SK-N-SH treated with all-trans-retinoic acid at 6 μM for 48 hours (cell line): Measurements from ENCODE around the gene FKBP2.

ENCODE experiments used
- TF ChIP-seq, protein P1 (sequence below): fragments of 250-450 bp; sonication (Bioruptor Pico); IDR thresholded peaks from 2 replicates; pipeline ENCODE4 v1.5.0; 2020; ENCODE audit warnings: mild to moderate bottlenecking, moderate library complexity
- TF ChIP-seq, protein P2 (sequence below): fragments of 250-450 bp; sonication (Bioruptor Pico); IDR thresholded peaks from 2 replicates; pipeline ENCODE4 v1.5.1; 2020; ENCODE audit warnings: low read depth, mild to moderate bottlenecking, moderate library complexity

DNA sequence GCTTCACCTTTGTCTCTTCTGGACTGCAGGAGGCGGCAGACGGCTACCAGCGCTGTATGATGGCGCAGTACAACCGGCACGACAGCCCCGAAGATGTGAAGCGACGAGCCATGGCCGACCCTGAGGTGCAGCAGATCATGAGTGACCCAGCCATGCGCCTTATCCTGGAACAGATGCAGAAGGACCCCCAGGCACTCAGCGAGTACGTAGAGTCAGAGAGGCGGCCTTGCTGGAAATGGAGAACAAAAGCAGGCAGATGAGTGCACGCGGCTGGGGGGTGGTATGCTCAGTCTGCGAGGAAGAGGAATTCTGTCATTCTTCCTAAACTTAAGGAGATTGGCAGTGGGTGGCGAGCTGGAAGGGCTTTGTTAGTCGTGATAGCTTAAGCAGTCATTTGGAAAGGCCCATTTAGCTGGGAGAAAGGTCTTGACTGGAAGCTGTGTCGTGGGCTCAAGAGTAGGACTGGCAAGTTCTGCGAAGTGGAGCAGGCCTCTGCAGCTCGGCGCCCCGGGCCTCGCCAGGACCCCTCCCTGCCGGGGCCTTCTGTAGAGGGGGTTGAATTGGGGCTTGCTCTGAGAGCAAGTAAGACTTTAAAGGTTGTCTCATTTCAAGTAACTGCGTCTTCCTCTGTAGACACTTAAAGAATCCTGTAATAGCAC, 37.3 kb upstream of the FKBP2 start:
- TF ChIP-seq, protein P1, sequence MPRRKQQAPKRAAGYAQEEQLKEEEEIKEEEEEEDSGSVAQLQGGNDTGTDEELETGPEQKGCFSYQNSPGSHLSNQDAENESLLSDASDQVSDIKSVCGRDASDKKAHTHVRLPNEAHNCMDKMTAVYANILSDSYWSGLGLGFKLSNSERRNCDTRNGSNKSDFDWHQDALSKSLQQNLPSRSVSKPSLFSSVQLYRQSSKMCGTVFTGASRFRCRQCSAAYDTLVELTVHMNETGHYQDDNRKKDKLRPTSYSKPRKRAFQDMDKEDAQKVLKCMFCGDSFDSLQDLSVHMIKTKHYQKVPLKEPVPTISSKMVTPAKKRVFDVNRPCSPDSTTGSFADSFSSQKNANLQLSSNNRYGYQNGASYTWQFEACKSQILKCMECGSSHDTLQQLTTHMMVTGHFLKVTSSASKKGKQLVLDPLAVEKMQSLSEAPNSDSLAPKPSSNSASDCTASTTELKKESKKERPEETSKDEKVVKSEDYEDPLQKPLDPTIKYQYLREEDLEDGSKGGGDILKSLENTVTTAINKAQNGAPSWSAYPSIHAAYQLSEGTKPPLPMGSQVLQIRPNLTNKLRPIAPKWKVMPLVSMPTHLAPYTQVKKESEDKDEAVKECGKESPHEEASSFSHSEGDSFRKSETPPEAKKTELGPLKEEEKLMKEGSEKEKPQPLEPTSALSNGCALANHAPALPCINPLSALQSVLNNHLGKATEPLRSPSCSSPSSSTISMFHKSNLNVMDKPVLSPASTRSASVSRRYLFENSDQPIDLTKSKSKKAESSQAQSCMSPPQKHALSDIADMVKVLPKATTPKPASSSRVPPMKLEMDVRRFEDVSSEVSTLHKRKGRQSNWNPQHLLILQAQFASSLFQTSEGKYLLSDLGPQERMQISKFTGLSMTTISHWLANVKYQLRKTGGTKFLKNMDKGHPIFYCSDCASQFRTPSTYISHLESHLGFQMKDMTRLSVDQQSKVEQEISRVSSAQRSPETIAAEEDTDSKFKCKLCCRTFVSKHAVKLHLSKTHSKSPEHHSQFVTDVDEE (CRISPR knock-in tag), result no peak
- TF ChIP-seq, protein P2, sequence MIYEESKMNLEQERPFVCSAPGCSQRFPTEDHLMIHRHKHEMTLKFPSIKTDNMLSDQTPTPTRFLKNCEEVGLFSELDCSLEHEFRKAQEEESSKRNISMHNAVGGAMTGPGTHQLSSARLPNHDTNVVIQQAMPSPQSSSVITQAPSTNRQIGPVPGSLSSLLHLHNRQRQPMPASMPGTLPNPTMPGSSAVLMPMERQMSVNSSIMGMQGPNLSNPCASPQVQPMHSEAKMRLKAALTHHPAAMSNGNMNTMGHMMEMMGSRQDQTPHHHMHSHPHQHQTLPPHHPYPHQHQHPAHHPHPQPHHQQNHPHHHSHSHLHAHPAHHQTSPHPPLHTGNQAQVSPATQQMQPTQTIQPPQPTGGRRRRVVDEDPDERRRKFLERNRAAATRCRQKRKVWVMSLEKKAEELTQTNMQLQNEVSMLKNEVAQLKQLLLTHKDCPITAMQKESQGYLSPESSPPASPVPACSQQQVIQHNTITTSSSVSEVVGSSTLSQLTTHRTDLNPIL (CRISPR knock-in tag), result no peak
